GM12878 (cell line): Measurements from ENCODE around the gene ITSN1. TPM values are rescaled to one million over a fixed set of nuclear protein-coding genes. Genes with fewer than 3 reads are reported as not detected.

Experiments used
- ATAC-seq: fragments of 200-7000 bp; cut with Tn5 transposase; 3 replicates; pipeline ENCODE4 v1.9.1; 2020; ENCODE audit warnings: mild to moderate bottlenecking, moderate library complexity
- BruUV-seq: library from RNA; stranded (reverse); fragments of 400-500 nt; replicated peaks from 2 replicates; lab custom pipeline; 2021; lab: Mats Ljungman, UMichigan
- CTCF ChIA-PET: fragments of 300-600 bp; sonication (Branson Sonifier 250); formaldehyde crosslinking; extraction: SDS; loops from one replicate; lab custom pipeline; 2021; ENCODE audit warnings: inconsistent platforms; lab: Yijun Ruan, JAX
- POLR2A ChIA-PET: fragments of 350-600 bp; formaldehyde crosslinking; extraction: SDS; loops from one replicate; lab custom pipeline; 2021; ENCODE audit warnings: inconsistent platforms; lab: Charles Lee
- RAD21 ChIA-PET: fragments of 300-600 bp; sonication (Branson Sonifier 250); formaldehyde crosslinking; loops from one replicate; lab custom pipeline; 2023; ENCODE audit warnings: antibody characterized with exemption; ENCODE audit not compliant: unreplicated experiment; lab: Charles Lee
- SMC1A ChIA-PET: fragments of 300-600 bp; sonication (Branson Sonifier 250); formaldehyde crosslinking; loops from one replicate; lab custom pipeline; 2023; ENCODE audit not compliant: unreplicated experiment, uncharacterized antibody; lab: Charles Lee
- DNase-seq: peaks from one replicate; pipeline ENCODE4 v3.0.0-alpha.2; 2011; ENCODE audit warnings: low read depth, low spot score
- FAIRE-seq: peaks from 3 replicates; lab custom pipeline; 2011; peaks lifted over from hg19 to GRCh38; lab: Jason Lieb, UNC
- H2AFZ ChIP-seq: 2 replicates; pipeline ENCODE4 v1.6.0; 2011; ENCODE audit warnings: low read depth, low read length, control low read depth; ENCODE audit not compliant: control insufficient read depth
- H3K27ac ChIP-seq: 2 replicates; pipeline ENCODE4 v1.5.1; 2011; ENCODE audit warnings: control low read depth; ENCODE audit not compliant: control insufficient read depth, insufficient read depth
- H3K27me3 ChIP-seq, 2 experiments: replicated peaks in 1 of 2; 2 replicates each; pipeline versions ENCODE4 v1.6.0 to v1.6.1; 2011; ENCODE audit warnings: low read length in 1 of 2; ENCODE audit not compliant: control insufficient read depth in 2 of 2, insufficient read depth in 2 of 2
- H3K36me3 ChIP-seq, 2 experiments: 2 replicates each; pipeline ENCODE4 v1.5.1; 2011; ENCODE audit warnings: low read length in 1 of 2; ENCODE audit not compliant: control insufficient read depth in 2 of 2, insufficient read depth in 2 of 2
- H3K4me1 ChIP-seq: 2 replicates; pipeline ENCODE4 v1.6.1; 2011; ENCODE audit warnings: mild to moderate bottlenecking, low read length, moderate library complexity, mixed read lengths; ENCODE audit not compliant: control insufficient read depth, insufficient read depth
- H3K4me2 ChIP-seq: 2 replicates; pipeline ENCODE4 v1.6.0; 2011; ENCODE audit warnings: control low read depth; ENCODE audit not compliant: control insufficient read depth, insufficient read depth
- H3K4me3 ChIP-seq: fragments of 200-600 bp; sonication (generic); 2 replicates; pipeline ENCODE4 v1.5.1; 2016
- H3K79me2 ChIP-seq: 2 replicates; pipeline ENCODE4 v1.6.0; 2011; ENCODE audit warnings: low read length; ENCODE audit not compliant: control insufficient read depth, insufficient read depth
- H3K9ac ChIP-seq: 2 replicates; pipeline ENCODE4 v1.8.0; 2011; ENCODE audit warnings: low read length, control low read depth, mixed read lengths; ENCODE audit not compliant: control insufficient read depth, insufficient read depth
- H3K9me3 ChIP-seq: replicated peaks from 3 replicates; pipeline ENCODE4 v1.5.1; 2011; ENCODE audit warnings: mild to moderate bottlenecking, low read length; ENCODE audit not compliant: control insufficient read depth, insufficient read depth
- H4K20me1 ChIP-seq: 2 replicates; pipeline ENCODE4 v1.6.0; 2011; ENCODE audit not compliant: control insufficient read depth, insufficient read depth
- BRCA1 ChIP-seq: IDR thresholded peaks from 2 replicates; pipeline ENCODE4 v1.6.1; 2011; ENCODE audit warnings: low read depth, low read length, improper control_type of control experiment
- CEBPB ChIP-seq, 2 experiments: fragments of 150-350 bp in 1 of 2; IDR thresholded peaks; 2 replicates each; pipeline ENCODE4 v1.6.1; 2012 to 2014; ENCODE audit warnings: low read depth in 2 of 2, low read length in 2 of 2, borderline replicate concordance in 1 of 2, inconsistent platforms in 1 of 2
- DPF2 ChIP-seq: fragments of 450-650 bp; IDR thresholded peaks from 2 replicates; pipeline ENCODE4 v1.6.1; 2017; ENCODE audit warnings: mild to moderate bottlenecking
- EGR1 ChIP-seq, 2 experiments: IDR thresholded peaks; 1 replicate in 1 of 2; 2 replicates in 1 of 2; pipeline ENCODE4 v1.6.1; 2011 to 2012; ENCODE audit warnings: low read depth in 2 of 2, low read length in 2 of 2, borderline replicate concordance in 1 of 2, mild to moderate bottlenecking in 1 of 2, moderate library complexity in 1 of 2
- LARP7 ChIP-seq: fragments of 450-650 bp; IDR thresholded peaks from 2 replicates; pipeline ENCODE4 v1.6.1; 2017; ENCODE audit warnings: mild to moderate bottlenecking
- PAX8 ChIP-seq: fragments of 450-650 bp; IDR thresholded peaks from 2 replicates; pipeline ENCODE4 v1.6.1; 2017; ENCODE audit warnings: mild to moderate bottlenecking, moderate library complexity
- RB1 ChIP-seq: fragments of 450-650 bp; formaldehyde crosslinking; IDR thresholded peaks from 2 replicates; pipeline ENCODE4 v1.6.1; 2017; ENCODE audit warnings: mild to moderate bottlenecking, borderline replicate concordance
- STAT3 ChIP-seq: IDR thresholded peaks from 2 replicates; pipeline ENCODE4 v1.6.1; 2011; ENCODE audit warnings: low read depth, low read length, improper control_type of control experiment
- TBL1XR1 ChIP-seq: IDR thresholded peaks from 2 replicates; pipeline ENCODE4 v1.6.1; 2012; ENCODE audit warnings: low read depth, low read length, improper control_type of control experiment
- YY1 ChIP-seq: IDR thresholded peaks from 2 replicates; pipeline ENCODE4 v1.6.1; 2011; ENCODE audit warnings: low read depth, mild to moderate bottlenecking, low read length
- ZNF24 ChIP-seq: fragments of 450-650 bp; IDR thresholded peaks from 2 replicates; pipeline ENCODE4 v1.6.1; 2017; ENCODE audit warnings: antibody characterized with exemption, mild to moderate bottlenecking
- WGBS: methylation state at CpG from one replicate; pipeline ENCODE4 v1.1.6; 2016; ENCODE audit warnings: low lambda C conversion rate; ENCODE audit not compliant: insufficient replicate concordance, insufficient coverage; ENCODE audit errors: missing lambda C conversion rate; 5-methylcytosine and 5-hydroxymethylcytosine counted together
- in situ Hi-C: fragments of 300-500 bp; cut with MboI; formaldehyde crosslinking; loops from 9 replicates; pipeline ENCODE4 v1.14.3; 2018; ENCODE audit warnings: mixed read lengths
- intact Hi-C: fragments of 100-400 bp; cut with micrococcal nuclease; formaldehyde crosslinking; loops from one replicate; pipeline ENCODE4 v1.14.2; 2022; ENCODE audit not compliant: unreplicated experiment
- polyA plus RNA-seq, 11 experiments: library from polyadenylated mRNA; depleted of rRNA in 4 of 11; unstranded in 6 of 11; stranded (reverse) in 5 of 11; fragments of >200 nt; fragmentation: Nextera tagmentation in 4 of 11; fragmentation: Illumina TruSeq in 1 of 11; extraction: Ambion mirVana in 4 of 11; extraction: Trizol in 1 of 11; gene quantifications; 1 replicate in 1 of 11; 2 replicates in 10 of 11; pipeline versions ENCODE4 v1.2.1 to v1.2.3, GENCODE V29; 2011 to 2016; ENCODE audit warnings: inconsistent platforms in 2 of 11, missing spikeins in 2 of 11, low read depth in 1 of 11
- total RNA-seq, 4 experiments: library from RNA; depleted of rRNA in 3 of 4; stranded (reverse); fragments of >200 nt in 3 of 4; fragmentation: Illumina TruSeq in 1 of 4; extraction: Trizol in 1 of 4; gene quantifications; 2 replicates each; pipeline versions ENCODE4 v1.2.1 to v1.2.3, GENCODE V29; 2013 to 2021

Gene ITSN1
- total and polyA plus RNA-seq, 10 of the 15 experiments (the other 5 are each of a cell fraction or from before 2014, with no cell fraction given): 0.89 to 10.6 (median 4.8) TPM

- Histone ChIP-seq H3K9ac (no peak overlapping the region), H3K27me3 (peaks cover 0 to 6% of the 10 kb centered on the region in 2 experiments; a peak in 2 of 4 replicates), H3K27ac (no peak overlapping the region), H3K4me1 (no peaks in the 10 kb centered on the region), H3K4me2 (no peak overlapping the region), H3K36me3 (no peaks in the 10 kb centered on the region), H3K79me2 (peaks cover 6% of the 10 kb centered on the region), H3K9me3 (no peaks in the 10 kb centered on the region), H4K20me1 (no peaks in the 10 kb centered on the region), H2AFZ (no peak overlapping the region), H3K4me3 (no peak overlapping the region)
- DNase-seq: no peak
- POLR2A ChIA-PET: interaction anchor here (0.6 to 1.0 kb wide), 2 partner anchors 57 to 703 kb away, joined by 3 to 4 read pairs; partner anchors contain the start of gene DONSON
- SMC1A ChIA-PET: no interaction called here
- CTCF ChIA-PET: interaction anchor here (0.8 to 1.4 kb wide), 3 partner anchors 15 to 256 kb away, joined by 3 to 5 read pairs (median 3); no protein-coding TSS in a partner anchor
- RAD21 ChIA-PET: no interaction called here
- no peak for ATAC-seq
- intact Hi-C loops: no loop called here
- FAIRE-seq: no peak
- in situ Hi-C loops: loop anchor here (25.0 kb wide), 1 partner anchor 1258 kb away; the partner anchor contains the start of gene URB1
- TF ChIP-seq STAT3 (no peak), TBL1XR1 (no peak), LARP7 (no peak), CEBPB (IDR thresholded peaks at IDR 0.05; ENCODE audit: borderline replicate concordance in 1 of 2, low read depth in 2 of 2, low read length in 2 of 2) (no peak), ZNF24 (no peak), BRCA1 (no peak), YY1 (no peak), EGR1 (IDR thresholded peaks at IDR 0.05; ENCODE audit: borderline replicate concordance in 1 of 2, low read depth in 2 of 2, low read length in 2 of 2) (no peak), DPF2 (no peak), PAX8 (no peak), RB1 (no peak)
- WGBS: 81% methylated on average over 4 of the region's 4 CpGs
- BruUV-seq: no TSS peak
Observed at GRCh38 chr21:33645730-33646129, 3.4 kb downstream of the ITSN1 start.
